T-helper 17 cell (primary cell): ENCODE results near the gene SLC38A1. TPM values are rescaled to one million over a fixed set of nuclear protein-coding genes. Genes with fewer than 3 reads are reported as not detected.

Experiments used
- ATAC-seq: fragments of 150-1000 bp; cut with Tn5 transposase; 2 replicates; pipeline ENCODE4 v1.10.0; 2021; ENCODE audit warnings: mild to moderate bottlenecking, moderate library complexity
- DNase-seq, 3 donors: peaks; one replicate each; pipeline versions ENCODE4 v3.0.0 to v3.0.0-alpha.2; 2020 to 2021
- H3K9me3 ChIP-seq: one replicate; pipeline ENCODE4 v1.7.0; 2013; ENCODE audit warnings: low read length, mild to moderate bottlenecking; ENCODE audit not compliant: control insufficient read depth, poor library complexity, severe bottlenecking
- H3K27ac Mint-ChIP-seq: one replicate; pipeline ENCODE4 v1.8.0; 2022; ENCODE audit warnings: mild to moderate bottlenecking, moderate library complexity, mixed read lengths
- H3K27me3 Mint-ChIP-seq: one replicate; pipeline ENCODE4 v1.8.0; 2022; ENCODE audit warnings: mixed read lengths
- H3K36me3 Mint-ChIP-seq: one replicate; pipeline ENCODE4 v1.8.0; 2022; ENCODE audit warnings: low read depth, mixed read lengths
- H3K4me1 Mint-ChIP-seq: one replicate; pipeline ENCODE4 v1.8.0; 2022; ENCODE audit warnings: mild to moderate bottlenecking, mixed read lengths
- H3K4me3 Mint-ChIP-seq: one replicate; pipeline ENCODE4 v1.8.0; 2022; ENCODE audit warnings: mild to moderate bottlenecking, moderate library complexity, mixed read lengths
- total RNA-seq, 4 donors: library from RNA in 2 of 4; stranded (reverse) in 2 of 4; gene quantifications; one replicate each; pipeline ENCODE4 v1.2.3 and lab custom pipeline; 2022 to 2026

The SLC38A1 gene
- total RNA-seq, 2 donors from 2014 or later: 262 to 265 TPM

GRCh38 chr12:46159309-46159901, 109.4 kb downstream of the SLC38A1 start:
- DNase-seq: no peak
- ATAC-seq: no peak
- H3K9me3 ChIP-seq: no peaks in the 10 kb centered on the region
- Mint-ChIP-seq H3K27me3 (no peaks in the 10 kb centered on the region), H3K36me3 (no peaks in the 10 kb centered on the region), H3K4me1 (peaks cover 2% of the 10 kb centered on the region), H3K27ac (no peak overlapping the region), H3K4me3 (no peak overlapping the region)

DNA sequence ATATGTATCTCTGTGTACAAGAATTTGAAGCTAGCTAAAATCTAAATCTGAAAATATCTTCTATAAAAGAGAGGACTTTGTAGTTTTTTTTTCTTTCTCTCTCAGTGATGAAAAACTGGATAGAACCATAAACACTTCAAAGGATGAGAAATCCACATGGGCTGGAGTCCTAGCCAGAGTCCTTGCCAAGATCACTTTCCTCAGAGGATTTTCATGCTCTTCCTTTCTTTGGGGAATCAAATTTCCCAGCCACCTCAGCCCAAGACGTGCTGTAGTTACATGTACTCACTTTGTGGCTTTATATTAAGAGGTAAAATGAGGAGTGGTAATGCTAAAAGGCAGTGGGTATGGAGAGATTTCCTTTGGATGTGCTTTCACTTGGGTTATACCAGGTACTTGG, 110.3 kb downstream of the SLC38A1 start:
- H3K9me3 ChIP-seq: no peaks in the 10 kb centered on the region
- H3K27me3 Mint-ChIP-seq: no peaks in the 10 kb centered on the region
- peaks cover 2% of the 10 kb centered on the region for H3K4me1 Mint-ChIP-seq
- no peak overlapping the region for H3K27ac Mint-ChIP-seq
- ATAC-seq (no peak), DNase-seq (no peak)
- H3K36me3 Mint-ChIP-seq: no peaks in the 10 kb centered on the region
- H3K4me3 Mint-ChIP-seq: no peak overlapping the region

DNA sequence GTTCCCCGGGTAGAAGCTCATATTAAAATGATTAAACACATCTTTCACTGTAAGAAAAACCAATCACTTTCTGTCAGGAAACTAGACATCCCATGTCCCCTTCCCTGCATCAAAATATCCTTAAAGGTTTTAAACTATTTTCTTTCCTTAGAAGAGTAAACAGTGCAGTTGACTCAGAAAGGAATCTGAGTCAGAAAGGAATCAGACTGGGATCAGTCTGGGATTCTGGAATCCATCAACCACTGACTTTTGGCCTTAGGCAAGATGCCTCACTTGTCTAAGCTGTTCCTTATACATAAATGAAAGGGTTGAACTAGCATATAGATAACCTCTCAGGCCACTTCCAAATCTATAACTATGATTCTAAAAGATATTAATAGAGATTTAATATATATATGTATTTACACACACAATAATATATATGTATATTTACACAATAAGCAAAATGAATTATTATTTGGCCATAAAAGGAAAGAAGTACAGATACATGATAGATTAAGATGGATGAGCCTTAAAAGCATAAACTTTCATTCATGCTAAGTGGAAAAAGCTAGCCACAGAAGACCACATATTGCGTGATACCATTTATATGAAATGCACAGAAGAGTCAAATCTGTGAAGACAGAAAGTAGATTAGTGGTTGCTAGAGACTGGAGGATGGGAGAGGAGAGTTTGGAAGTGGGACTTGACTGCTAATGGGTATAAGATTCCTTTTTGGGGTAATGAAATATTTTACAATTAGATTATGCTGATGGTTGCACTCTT, 114.4 kb downstream of the SLC38A1 start:
- Mint-ChIP-seq H3K27me3 (peaks cover 15% of the 10 kb centered on the region), H3K36me3 (no peaks in the 10 kb centered on the region), H3K27ac (no peak overlapping the region), H3K4me1 (no peaks in the 10 kb centered on the region), H3K4me3 (no peak overlapping the region)
- ATAC-seq (no peak), DNase-seq (no peak)
- no peaks in the 10 kb centered on the region for H3K9me3 ChIP-seq

GRCh38 chr12:46153268-46153872, 115.5 kb downstream of the SLC38A1 start:
- DNase-seq (no peak), ATAC-seq (peak; percentile 40)
- H3K9me3 ChIP-seq: no peaks in the 10 kb centered on the region
- peaks cover 23% of the 10 kb centered on the region for H3K27me3 Mint-ChIP-seq
- H3K4me3 Mint-ChIP-seq: no peak overlapping the region
- H3K36me3 Mint-ChIP-seq: no peaks in the 10 kb centered on the region
- H3K27ac Mint-ChIP-seq: no peak overlapping the region
- no peaks in the 10 kb centered on the region for H3K4me1 Mint-ChIP-seq

- Mint-ChIP-seq H3K4me3 (no peak overlapping the region), H3K27me3 (peaks cover 32% of the 10 kb centered on the region), H3K27ac (no peak overlapping the region), H3K36me3 (no peaks in the 10 kb centered on the region), H3K4me1 (no peaks in the 10 kb centered on the region)
- DNase-seq (no peak), ATAC-seq (no peak)
- H3K9me3 ChIP-seq: no peaks in the 10 kb centered on the region
Observed at GRCh38 chr12:46152456-46152855, 116.4 kb downstream of the SLC38A1 start.

DNA sequence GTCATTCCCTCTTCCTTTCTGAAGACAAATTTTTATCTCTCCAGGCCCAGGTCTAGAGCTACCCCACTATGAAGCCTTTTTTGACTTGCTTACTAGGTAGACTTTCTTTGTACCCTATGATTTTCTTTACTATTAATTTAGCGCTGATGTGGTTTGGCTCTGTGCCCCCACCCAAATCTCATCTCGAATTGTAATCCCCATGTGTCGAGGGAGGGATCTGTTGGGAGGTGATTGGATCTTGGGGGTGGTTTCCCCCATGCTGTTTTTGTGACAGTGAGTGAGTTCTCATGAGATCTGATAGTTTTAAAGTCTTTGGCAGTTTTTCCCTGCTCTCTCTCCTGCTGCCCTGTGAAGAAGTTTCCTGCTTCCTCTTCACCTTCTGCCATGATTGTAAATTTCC, 118.1 kb downstream of the SLC38A1 start:
- H3K36me3 Mint-ChIP-seq: no peaks in the 10 kb centered on the region
- no peak for ATAC-seq
- no peak overlapping the region for H3K27ac Mint-ChIP-seq
- H3K9me3 ChIP-seq: no peaks in the 10 kb centered on the region
- no peaks in the 10 kb centered on the region for H3K4me1 Mint-ChIP-seq
- H3K27me3 Mint-ChIP-seq: peaks cover 48% of the 10 kb centered on the region
- H3K4me3 Mint-ChIP-seq: no peak overlapping the region
- DNase-seq: no peak

- ATAC-seq (no peak), DNase-seq (no peak)
- no peaks in the 10 kb centered on the region for H3K9me3 ChIP-seq
- peaks cover 49% of the 10 kb centered on the region for H3K27me3 Mint-ChIP-seq
- no peak overlapping the region for H3K27ac Mint-ChIP-seq
- H3K4me1 Mint-ChIP-seq: no peaks in the 10 kb centered on the region
- H3K4me3 Mint-ChIP-seq: no peak overlapping the region
- no peaks in the 10 kb centered on the region for H3K36me3 Mint-ChIP-seq
Observed at GRCh38 chr12:46149905-46150304, 118.9 kb downstream of the SLC38A1 start.

- no peaks in the 10 kb centered on the region for H3K9me3 ChIP-seq
- DNase-seq (no peak), ATAC-seq (no peak)
- no peaks in the 10 kb centered on the region for H3K36me3 Mint-ChIP-seq
- no peak overlapping the region for H3K4me3 Mint-ChIP-seq
- no peak overlapping the region for H3K27ac Mint-ChIP-seq
- H3K27me3 Mint-ChIP-seq: peaks cover 49% of the 10 kb centered on the region
- no peaks in the 10 kb centered on the region for H3K4me1 Mint-ChIP-seq
Observed at GRCh38 chr12:46149079-46149464, 119.8 kb downstream of the SLC38A1 start.

GRCh38 chr12:46148327-46149078, 120.3 kb downstream of the SLC38A1 start:
- DNase-seq (no peak), ATAC-seq (no peak)
- no peak overlapping the region for H3K4me3 Mint-ChIP-seq
- no peaks in the 10 kb centered on the region for H3K36me3 Mint-ChIP-seq
- no peaks in the 10 kb centered on the region for H3K4me1 Mint-ChIP-seq
- H3K27ac Mint-ChIP-seq: no peak overlapping the region
- no peaks in the 10 kb centered on the region for H3K9me3 ChIP-seq
- H3K27me3 Mint-ChIP-seq: peaks cover 49% of the 10 kb centered on the region

DNA sequence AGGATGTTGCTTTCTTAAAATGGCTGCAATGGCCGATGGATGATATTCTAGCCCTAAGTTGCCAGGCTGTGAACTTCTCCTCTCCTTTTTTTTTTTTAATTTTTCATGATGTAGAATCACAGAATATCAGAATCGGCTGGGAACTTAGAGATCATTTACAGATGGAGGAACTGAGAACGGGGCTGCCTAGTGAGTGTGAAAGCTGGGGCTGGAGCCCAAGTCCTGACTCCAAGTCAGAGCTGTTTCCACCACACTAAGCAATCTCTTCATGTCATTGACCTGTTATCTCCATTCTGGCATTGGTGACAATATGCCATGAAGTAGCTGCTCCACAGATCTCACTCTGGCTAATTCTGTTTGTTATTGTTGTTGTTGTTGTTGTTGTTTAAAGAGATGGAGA, 121.7 kb downstream of the SLC38A1 start:
- Mint-ChIP-seq H3K4me1 (no peaks in the 10 kb centered on the region), H3K36me3 (no peaks in the 10 kb centered on the region)
- ATAC-seq: no peak

GRCh38 chr12:46145881-46146280, 123.0 kb downstream of the SLC38A1 start:
- H3K4me3 Mint-ChIP-seq: no peak overlapping the region
- ATAC-seq: no peak
- H3K27me3 Mint-ChIP-seq: peaks cover 51% of the 10 kb centered on the region
- DNase-seq: no peak
- H3K4me1 Mint-ChIP-seq: no peaks in the 10 kb centered on the region
- H3K9me3 ChIP-seq: no peaks in the 10 kb centered on the region
- H3K27ac Mint-ChIP-seq: no peak overlapping the region
- H3K36me3 Mint-ChIP-seq: no peaks in the 10 kb centered on the region

More for the DNA sequence above, 121.7 kb downstream of the SLC38A1 start:
- H3K27ac Mint-ChIP-seq: no peak overlapping the region
- no peaks in the 10 kb centered on the region for H3K9me3 ChIP-seq
- H3K4me3 Mint-ChIP-seq: no peak overlapping the region
- DNase-seq: no peak
- peaks cover 53% of the 10 kb centered on the region for H3K27me3 Mint-ChIP-seq

DNA sequence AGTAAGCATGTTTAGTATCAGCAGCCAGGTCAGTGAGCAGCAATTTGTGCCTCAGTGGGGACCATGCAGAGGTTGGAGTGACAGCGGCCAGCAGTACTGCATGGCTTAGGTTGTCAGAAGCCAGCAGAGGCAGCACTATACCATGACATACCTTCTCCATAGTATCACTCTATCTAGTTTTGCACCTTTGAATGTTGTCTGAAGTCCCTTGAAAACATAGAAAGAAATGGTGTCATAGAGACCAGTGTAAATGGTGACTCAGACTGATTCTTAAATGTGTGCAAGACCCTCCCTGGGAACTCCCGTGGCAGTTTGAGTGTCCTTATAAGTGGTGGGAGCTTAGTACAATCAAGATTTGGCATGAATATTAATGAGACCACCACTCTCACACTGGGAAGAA, 124.4 kb downstream of the SLC38A1 start:
- Mint-ChIP-seq H3K27me3 (peaks cover 46% of the 10 kb centered on the region), H3K4me3 (no peak overlapping the region), H3K4me1 (no peaks in the 10 kb centered on the region), H3K36me3 (no peaks in the 10 kb centered on the region), H3K27ac (no peak overlapping the region)
- ATAC-seq: no peak
- DNase-seq: no peak
- H3K9me3 ChIP-seq: no peaks in the 10 kb centered on the region

GRCh38 chr12:46136249-46136648, 132.6 kb downstream of the SLC38A1 start:
- no peak overlapping the region for H3K4me3 Mint-ChIP-seq
- no peak overlapping the region for H3K27ac Mint-ChIP-seq
- no peaks in the 10 kb centered on the region for H3K36me3 Mint-ChIP-seq
- ATAC-seq (no peak), DNase-seq (no peak)
- no peaks in the 10 kb centered on the region for H3K9me3 ChIP-seq
- H3K27me3 Mint-ChIP-seq: peaks cover 22% of the 10 kb centered on the region
- H3K4me1 Mint-ChIP-seq: no peaks in the 10 kb centered on the region
